ENCODE data around the gene ARMH4.

The ARMH4 gene

GRCh38 chr14:58082011-58082410 is 70.0 kb downstream of the ARMH4 start:
- no peak overlapping the region for H3K27ac ChIP-seq (ENCODE audit: low read depth, low read length)
- H3K4me1 ChIP-seq (ENCODE audit: control insufficient read depth in 1 of 2, insufficient read depth in 2 of 2, low read length in 2 of 2), result no peaks in the 10 kb centered on the region
- no peaks in the 10 kb centered on the region for H3K27me3 ChIP-seq (ENCODE audit: control insufficient read depth in 1 of 2, insufficient read depth in 2 of 2, low read length in 2 of 2)
- H3K9ac ChIP-seq (ENCODE audit: low read depth in 1 of 2, low read length in 2 of 2), result no peak overlapping the region
- no peaks in the 10 kb centered on the region for H3K9me3 ChIP-seq (ENCODE audit: control insufficient read depth in 1 of 2, low read length in 2 of 2)
- H3K36me3 ChIP-seq (ENCODE audit: control insufficient read depth in 1 of 2, insufficient read depth in 2 of 2, low read length in 2 of 2), result no peaks in the 10 kb centered on the region
- no peak overlapping the region for H3K4me3 ChIP-seq (ENCODE audit: low read depth in 1 of 2, low read length in 2 of 2)

GRCh38 chr14:58078471-58078870 is 73.5 kb downstream of the ARMH4 start:
- Histone ChIP-seq H3K36me3 (ENCODE audit: control insufficient read depth in 1 of 2, insufficient read depth in 2 of 2, low read length in 2 of 2) (no peaks in the 10 kb centered on the region), H3K9me3 (ENCODE audit: control insufficient read depth in 1 of 2, low read length in 2 of 2) (no peaks in the 10 kb centered on the region), H3K4me1 (ENCODE audit: control insufficient read depth in 1 of 2, insufficient read depth in 2 of 2, low read length in 2 of 2) (no peaks in the 10 kb centered on the region), H3K27me3 (ENCODE audit: control insufficient read depth in 1 of 2, insufficient read depth in 2 of 2, low read length in 2 of 2) (no peaks in the 10 kb centered on the region), H3K9ac (ENCODE audit: low read depth in 1 of 2, low read length in 2 of 2) (no peak overlapping the region), H3K4me3 (ENCODE audit: low read depth in 1 of 2, low read length in 2 of 2) (no peak overlapping the region), H3K27ac (ENCODE audit: low read depth, low read length) (no peak overlapping the region)

- Histone ChIP-seq H3K4me1 (ENCODE audit: control insufficient read depth in 1 of 2, insufficient read depth in 2 of 2, low read length in 2 of 2) (no peaks in the 10 kb centered on the region), H3K27me3 (ENCODE audit: control insufficient read depth in 1 of 2, insufficient read depth in 2 of 2, low read length in 2 of 2) (no peaks in the 10 kb centered on the region), H3K4me3 (ENCODE audit: low read depth in 1 of 2, low read length in 2 of 2) (no peak overlapping the region), H3K9me3 (ENCODE audit: control insufficient read depth in 1 of 2, low read length in 2 of 2) (no peaks in the 10 kb centered on the region), H3K9ac (ENCODE audit: low read depth in 1 of 2, low read length in 2 of 2) (no peak overlapping the region), H3K36me3 (ENCODE audit: control insufficient read depth in 1 of 2, insufficient read depth in 2 of 2, low read length in 2 of 2) (no peaks in the 10 kb centered on the region), H3K27ac (ENCODE audit: low read depth, low read length) (no peak overlapping the region)
Measured at GRCh38 chr14:58078068-58078467, 73.9 kb downstream of the ARMH4 start.

DNA sequence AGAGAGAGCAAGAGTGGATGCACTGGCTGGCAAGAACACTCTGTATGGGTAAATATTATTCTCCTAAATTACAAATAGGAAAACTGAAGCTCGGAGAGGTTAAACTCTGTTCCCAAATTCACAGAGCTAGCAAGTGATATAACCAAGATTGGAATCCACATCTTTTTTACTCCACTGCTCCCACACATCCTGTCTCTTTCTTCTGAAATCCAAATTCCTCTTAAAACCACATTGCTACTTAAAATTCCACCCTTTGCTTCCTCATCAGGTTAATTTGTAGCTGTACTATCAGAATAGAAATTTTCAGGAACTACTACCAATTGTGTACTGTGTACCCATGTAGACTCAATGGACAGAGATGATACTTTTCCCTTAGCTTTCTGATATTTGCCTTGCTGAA is 74.4 kb downstream of the ARMH4 start:
- H3K9ac ChIP-seq (ENCODE audit: low read depth in 1 of 2, low read length in 2 of 2), result no peak overlapping the region
- no peaks in the 10 kb centered on the region for H3K27me3 ChIP-seq (ENCODE audit: control insufficient read depth in 1 of 2, insufficient read depth in 2 of 2, low read length in 2 of 2)
- H3K36me3 ChIP-seq (ENCODE audit: control insufficient read depth in 1 of 2, insufficient read depth in 2 of 2, low read length in 2 of 2), result no peaks in the 10 kb centered on the region
- H3K9me3 ChIP-seq (ENCODE audit: control insufficient read depth in 1 of 2, low read length in 2 of 2), result no peaks in the 10 kb centered on the region
- H3K27ac ChIP-seq (ENCODE audit: low read depth, low read length), result no peak overlapping the region
- H3K4me3 ChIP-seq (ENCODE audit: low read depth in 1 of 2, low read length in 2 of 2), result no peak overlapping the region
- H3K4me1 ChIP-seq (ENCODE audit: control insufficient read depth in 1 of 2, insufficient read depth in 2 of 2, low read length in 2 of 2), result no peaks in the 10 kb centered on the region

DNA sequence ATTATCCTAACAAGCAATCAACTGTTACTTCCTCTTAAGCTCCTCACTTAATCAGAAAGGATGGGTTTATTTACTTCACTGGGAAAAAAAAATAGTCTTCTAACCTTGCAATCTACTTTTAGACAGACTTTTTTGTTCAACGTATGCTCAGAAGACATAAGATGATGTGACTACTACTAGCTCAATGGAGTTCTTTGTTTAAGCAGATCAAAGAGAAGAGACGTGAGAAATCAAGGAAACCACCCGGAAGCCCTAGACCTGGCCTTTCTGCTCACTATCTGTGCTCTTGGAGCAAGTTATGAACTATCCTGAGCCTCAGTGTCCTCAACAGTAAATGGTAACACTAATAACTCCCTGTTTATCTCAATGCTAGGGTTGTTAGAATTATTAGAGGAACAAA is 78.5 kb downstream of the ARMH4 start:
- no peaks in the 10 kb centered on the region for H3K36me3 ChIP-seq (ENCODE audit: control insufficient read depth in 1 of 2, insufficient read depth in 2 of 2, low read length in 2 of 2)
- H3K27ac ChIP-seq (ENCODE audit: low read depth, low read length), result no peak overlapping the region
- no peak overlapping the region for H3K9ac ChIP-seq (ENCODE audit: low read depth in 1 of 2, low read length in 2 of 2)
- no peaks in the 10 kb centered on the region for H3K4me1 ChIP-seq (ENCODE audit: control insufficient read depth in 1 of 2, insufficient read depth in 2 of 2, low read length in 2 of 2)
- H3K9me3 ChIP-seq (ENCODE audit: control insufficient read depth in 1 of 2, low read length in 2 of 2), result no peaks in the 10 kb centered on the region
- H3K4me3 ChIP-seq (ENCODE audit: low read depth in 1 of 2, low read length in 2 of 2), result no peak overlapping the region
- no peaks in the 10 kb centered on the region for H3K27me3 ChIP-seq (ENCODE audit: control insufficient read depth in 1 of 2, insufficient read depth in 2 of 2, low read length in 2 of 2)

- H3K36me3 ChIP-seq (ENCODE audit: control insufficient read depth in 1 of 2, insufficient read depth in 2 of 2, low read length in 2 of 2), result no peaks in the 10 kb centered on the region
- no peaks in the 10 kb centered on the region for H3K27me3 ChIP-seq (ENCODE audit: control insufficient read depth in 1 of 2, insufficient read depth in 2 of 2, low read length in 2 of 2)
- no peak overlapping the region for H3K4me3 ChIP-seq (ENCODE audit: low read depth in 1 of 2, low read length in 2 of 2)
- H3K4me1 ChIP-seq (ENCODE audit: control insufficient read depth in 1 of 2, insufficient read depth in 2 of 2, low read length in 2 of 2), result no peaks in the 10 kb centered on the region
- no peak overlapping the region for H3K27ac ChIP-seq (ENCODE audit: low read depth, low read length)
- no peaks in the 10 kb centered on the region for H3K9me3 ChIP-seq (ENCODE audit: control insufficient read depth in 1 of 2, low read length in 2 of 2)
- H3K9ac ChIP-seq (ENCODE audit: low read depth in 1 of 2, low read length in 2 of 2), result no peak overlapping the region
Measured at GRCh38 chr14:58072288-58073071, 79.5 kb downstream of the ARMH4 start.

GRCh38 chr14:58071341-58071740 is 80.7 kb downstream of the ARMH4 start:
- no peaks in the 10 kb centered on the region for H3K36me3 ChIP-seq (ENCODE audit: control insufficient read depth in 1 of 2, insufficient read depth in 2 of 2, low read length in 2 of 2)

DNA sequence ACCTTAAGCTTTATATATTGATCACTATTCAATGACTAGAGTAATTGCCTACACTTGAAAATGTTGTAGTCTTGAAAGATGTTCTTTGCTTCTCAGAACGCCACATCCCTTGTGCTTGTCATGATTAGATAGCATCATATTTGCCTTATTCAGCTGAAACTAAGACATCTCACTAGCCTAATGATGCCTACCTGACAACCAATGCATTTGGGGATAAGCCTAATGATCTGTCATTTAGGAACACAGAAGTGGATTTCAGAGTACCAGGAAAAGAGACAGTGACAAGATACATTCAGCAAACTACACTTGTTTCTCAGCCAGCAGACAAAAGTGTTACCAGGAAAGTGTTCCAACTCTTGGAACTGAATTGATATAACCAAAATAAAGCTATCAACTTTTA is 83.7 kb downstream of the ARMH4 start:
- no peak overlapping the region for H3K4me3 ChIP-seq (ENCODE audit: low read depth in 1 of 2, low read length in 2 of 2)
- no peak overlapping the region for H3K27ac ChIP-seq (ENCODE audit: low read depth, low read length)
- no peaks in the 10 kb centered on the region for H3K27me3 ChIP-seq (ENCODE audit: control insufficient read depth in 1 of 2, insufficient read depth in 2 of 2, low read length in 2 of 2)
- no peak overlapping the region for H3K9ac ChIP-seq (ENCODE audit: low read depth in 1 of 2, low read length in 2 of 2)
- no peaks in the 10 kb centered on the region for H3K36me3 ChIP-seq (ENCODE audit: control insufficient read depth in 1 of 2, insufficient read depth in 2 of 2, low read length in 2 of 2)
- H3K9me3 ChIP-seq (ENCODE audit: control insufficient read depth in 1 of 2, low read length in 2 of 2), result no peaks in the 10 kb centered on the region
- H3K4me1 ChIP-seq (ENCODE audit: control insufficient read depth in 1 of 2, insufficient read depth in 2 of 2, low read length in 2 of 2), result no peaks in the 10 kb centered on the region

More at GRCh38 chr14:58071341-58071740, 80.7 kb downstream of the ARMH4 start:
- Histone ChIP-seq H3K4me1 (ENCODE audit: control insufficient read depth in 1 of 2, insufficient read depth in 2 of 2, low read length in 2 of 2) (no peaks in the 10 kb centered on the region), H3K4me3 (ENCODE audit: low read depth in 1 of 2, low read length in 2 of 2) (no peak overlapping the region), H3K9ac (ENCODE audit: low read depth in 1 of 2, low read length in 2 of 2) (no peak overlapping the region), H3K27me3 (ENCODE audit: control insufficient read depth in 1 of 2, insufficient read depth in 2 of 2, low read length in 2 of 2) (no peaks in the 10 kb centered on the region), H3K9me3 (ENCODE audit: control insufficient read depth in 1 of 2, low read length in 2 of 2) (no peaks in the 10 kb centered on the region), H3K27ac (ENCODE audit: low read depth, low read length) (no peak overlapping the region)

DNA sequence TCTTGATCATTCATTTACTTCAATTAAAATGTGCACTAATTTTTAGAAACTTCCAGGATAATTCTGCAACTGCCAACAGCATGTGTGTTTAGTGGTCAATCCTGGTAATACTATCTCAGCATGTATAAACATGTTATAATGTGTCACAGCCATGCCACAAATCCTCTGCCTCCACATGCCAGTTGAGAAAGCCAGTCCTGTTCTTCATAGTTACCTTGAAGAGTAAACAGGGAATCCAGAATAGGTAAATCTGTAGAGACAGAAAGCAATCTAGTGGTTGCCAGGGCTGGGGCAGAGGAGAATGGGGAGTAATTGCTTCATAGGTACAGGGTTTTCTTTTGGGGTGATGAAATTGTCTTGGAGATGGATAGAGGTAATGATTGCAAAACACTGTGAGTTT is 85.9 kb downstream of the ARMH4 start:
- Histone ChIP-seq H3K4me3 (ENCODE audit: low read depth in 1 of 2, low read length in 2 of 2) (no peak overlapping the region), H3K9ac (ENCODE audit: low read depth in 1 of 2, low read length in 2 of 2) (no peak overlapping the region), H3K27me3 (ENCODE audit: control insufficient read depth in 1 of 2, insufficient read depth in 2 of 2, low read length in 2 of 2) (no peaks in the 10 kb centered on the region), H3K4me1 (ENCODE audit: control insufficient read depth in 1 of 2, insufficient read depth in 2 of 2, low read length in 2 of 2) (no peaks in the 10 kb centered on the region), H3K9me3 (ENCODE audit: control insufficient read depth in 1 of 2, low read length in 2 of 2) (no peaks in the 10 kb centered on the region), H3K27ac (ENCODE audit: low read depth, low read length) (no peak overlapping the region), H3K36me3 (ENCODE audit: control insufficient read depth in 1 of 2, insufficient read depth in 2 of 2, low read length in 2 of 2) (no peaks in the 10 kb centered on the region)

GRCh38 chr14:58061581-58061980 is 90.4 kb downstream of the ARMH4 start:
- H3K4me3 ChIP-seq (ENCODE audit: low read depth in 1 of 2, low read length in 2 of 2), result no peak overlapping the region
- H3K27ac ChIP-seq (ENCODE audit: low read depth, low read length), result no peak overlapping the region
- no peaks in the 10 kb centered on the region for H3K4me1 ChIP-seq (ENCODE audit: control insufficient read depth in 1 of 2, insufficient read depth in 2 of 2, low read length in 2 of 2)
- H3K9me3 ChIP-seq (ENCODE audit: control insufficient read depth in 1 of 2, low read length in 2 of 2), result no peaks in the 10 kb centered on the region
- H3K9ac ChIP-seq (ENCODE audit: low read depth in 1 of 2, low read length in 2 of 2), result no peak overlapping the region
- H3K27me3 ChIP-seq (ENCODE audit: control insufficient read depth in 1 of 2, insufficient read depth in 2 of 2, low read length in 2 of 2), result no peaks in the 10 kb centered on the region
- H3K36me3 ChIP-seq (ENCODE audit: control insufficient read depth in 1 of 2, insufficient read depth in 2 of 2, low read length in 2 of 2), result no peaks in the 10 kb centered on the region

Data from duodenal mucosa (tissue), 2 donors.